ENCODE measurements around the gene NPEPPS.

Gene NPEPPS

DNA sequence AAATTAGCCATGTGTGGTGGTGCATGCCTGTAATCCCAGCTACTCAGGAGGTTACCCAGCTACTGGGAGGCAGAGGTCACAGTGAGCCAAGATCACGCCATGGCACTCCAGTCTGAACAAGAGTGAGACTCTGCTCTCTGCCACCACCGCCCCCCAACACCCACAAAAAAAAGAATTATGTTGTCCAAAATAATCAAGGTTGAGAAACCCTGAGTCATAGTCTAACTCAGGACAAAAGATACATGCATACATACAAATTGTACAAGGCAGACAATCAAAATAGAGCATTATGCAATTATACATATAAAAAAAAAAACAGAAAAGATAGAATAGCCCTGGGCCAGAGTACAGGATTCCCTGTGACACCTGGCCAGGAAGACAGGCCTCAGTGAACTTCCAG lies 112.2 kb downstream of the NPEPPS start:
- no peak for DNase-seq
- TF ChIP-seq GATA1 (IDR thresholded peaks at IDR 0.05; ENCODE audit: low read depth, low read length) = no peak
- TF ChIP-seq POLR2A (IDR thresholded peaks at IDR 0.05; ENCODE audit: low read length) = no peak

DNA sequence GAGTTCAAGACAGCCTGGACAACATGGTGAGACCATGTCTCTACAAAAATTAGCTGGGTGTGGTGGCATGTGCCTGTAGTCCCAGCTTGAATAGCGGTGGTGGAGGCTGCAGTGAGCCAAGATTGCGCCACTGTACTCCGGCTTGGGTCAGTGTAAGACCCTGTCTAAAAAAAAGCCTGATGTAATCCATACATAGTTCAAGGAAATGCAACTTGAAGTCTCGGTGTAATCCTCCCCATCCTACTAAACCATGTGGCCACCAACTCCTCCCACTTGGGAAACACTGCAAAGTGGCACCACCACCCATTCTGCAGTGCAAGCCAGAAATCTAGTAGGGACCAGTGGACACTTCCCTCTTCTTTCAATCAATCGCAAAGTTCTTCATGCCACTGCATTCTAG lies 113.4 kb downstream of the NPEPPS start:
- no peak for DNase-seq
- TF ChIP-seq POLR2A (IDR thresholded peaks at IDR 0.05; ENCODE audit: low read length) (no peak), GATA1 (IDR thresholded peaks at IDR 0.05; ENCODE audit: low read depth, low read length) (no peak)

DNA sequence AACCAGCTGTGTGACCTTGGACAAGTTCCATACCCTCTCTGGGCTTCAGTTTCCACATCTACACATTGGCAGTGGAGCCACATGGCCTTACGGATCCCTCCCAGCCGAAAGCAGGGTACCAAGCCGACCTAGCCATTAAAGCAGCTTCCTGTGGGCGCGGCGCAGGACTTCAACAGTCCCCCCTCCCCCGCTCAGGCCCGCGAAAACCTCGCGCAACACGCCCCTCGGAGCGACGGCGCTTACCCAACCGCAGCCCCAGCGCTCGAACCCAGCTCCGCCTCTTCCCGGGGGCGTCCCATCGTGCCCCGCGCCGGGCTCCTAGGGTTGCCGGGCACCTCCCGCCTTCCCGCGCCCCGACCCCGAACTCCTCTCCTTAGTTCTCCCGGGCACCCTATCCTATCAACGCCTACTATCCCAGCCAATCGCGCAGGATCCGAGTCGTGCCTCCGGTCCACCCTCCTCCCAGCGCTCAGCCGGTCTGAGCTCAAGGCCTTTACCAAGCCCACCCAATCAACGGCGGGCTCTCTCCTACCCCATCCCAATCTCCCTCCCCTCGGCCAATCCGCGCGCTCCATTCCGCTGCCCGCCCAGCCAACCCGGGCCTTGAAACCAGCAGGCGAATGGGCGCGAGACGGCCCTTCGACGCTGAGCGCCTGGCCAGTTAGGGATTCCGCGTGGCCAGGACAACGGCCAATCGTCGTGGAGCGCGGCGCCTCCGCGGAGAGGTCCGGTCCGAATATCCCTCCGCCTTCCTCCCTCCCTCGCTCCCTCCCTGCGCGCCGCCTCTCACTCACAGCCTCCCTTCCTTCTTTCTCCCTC lies 118.5 kb downstream of the NPEPPS start, which contains the start of gene KPNB1:
Gene KPNB1, plus strand, starts transcription at position 767 of the 819 bp plus-strand sequence. CDS start 326 bp downstream, outside the sequence.
- peak; percentile 80 for TF ChIP-seq POLR2A (IDR thresholded peaks at IDR 0.05; ENCODE audit: low read length)
- no peak for TF ChIP-seq GATA1 (IDR thresholded peaks at IDR 0.05; ENCODE audit: low read depth, low read length)
- peak; percentile 100 for DNase-seq

DNA sequence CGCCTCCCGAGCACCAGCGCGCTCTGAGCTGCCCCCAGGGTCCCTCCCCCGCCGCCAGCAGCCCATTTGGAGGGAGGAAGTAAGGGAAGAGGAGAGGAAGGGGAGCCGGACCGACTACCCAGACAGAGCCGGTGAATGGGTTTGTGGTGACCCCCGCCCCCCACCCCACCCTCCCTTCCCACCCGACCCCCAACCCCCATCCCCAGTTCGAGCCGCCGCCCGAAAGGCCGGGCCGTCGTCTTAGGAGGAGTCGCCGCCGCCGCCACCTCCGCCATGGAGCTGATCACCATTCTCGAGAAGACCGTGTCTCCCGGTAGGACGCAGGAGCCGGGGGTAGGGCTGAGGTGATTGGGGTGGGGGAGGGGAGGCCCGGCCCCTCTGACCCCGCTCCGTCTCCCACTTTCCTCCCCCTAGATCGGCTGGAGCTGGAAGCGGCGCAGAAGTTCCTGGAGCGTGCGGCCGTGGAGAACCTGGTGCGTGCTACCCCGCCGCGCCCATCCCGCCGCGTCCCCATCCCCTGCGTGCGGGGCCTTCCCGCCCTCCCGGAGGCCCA lies 119.1 kb downstream of the NPEPPS start:
- no peak for TF ChIP-seq GATA1 (IDR thresholded peaks at IDR 0.05; ENCODE audit: low read depth, low read length)
- TF ChIP-seq POLR2A (IDR thresholded peaks at IDR 0.05; ENCODE audit: low read length) = no peak
- DNase-seq = no peak

DNA sequence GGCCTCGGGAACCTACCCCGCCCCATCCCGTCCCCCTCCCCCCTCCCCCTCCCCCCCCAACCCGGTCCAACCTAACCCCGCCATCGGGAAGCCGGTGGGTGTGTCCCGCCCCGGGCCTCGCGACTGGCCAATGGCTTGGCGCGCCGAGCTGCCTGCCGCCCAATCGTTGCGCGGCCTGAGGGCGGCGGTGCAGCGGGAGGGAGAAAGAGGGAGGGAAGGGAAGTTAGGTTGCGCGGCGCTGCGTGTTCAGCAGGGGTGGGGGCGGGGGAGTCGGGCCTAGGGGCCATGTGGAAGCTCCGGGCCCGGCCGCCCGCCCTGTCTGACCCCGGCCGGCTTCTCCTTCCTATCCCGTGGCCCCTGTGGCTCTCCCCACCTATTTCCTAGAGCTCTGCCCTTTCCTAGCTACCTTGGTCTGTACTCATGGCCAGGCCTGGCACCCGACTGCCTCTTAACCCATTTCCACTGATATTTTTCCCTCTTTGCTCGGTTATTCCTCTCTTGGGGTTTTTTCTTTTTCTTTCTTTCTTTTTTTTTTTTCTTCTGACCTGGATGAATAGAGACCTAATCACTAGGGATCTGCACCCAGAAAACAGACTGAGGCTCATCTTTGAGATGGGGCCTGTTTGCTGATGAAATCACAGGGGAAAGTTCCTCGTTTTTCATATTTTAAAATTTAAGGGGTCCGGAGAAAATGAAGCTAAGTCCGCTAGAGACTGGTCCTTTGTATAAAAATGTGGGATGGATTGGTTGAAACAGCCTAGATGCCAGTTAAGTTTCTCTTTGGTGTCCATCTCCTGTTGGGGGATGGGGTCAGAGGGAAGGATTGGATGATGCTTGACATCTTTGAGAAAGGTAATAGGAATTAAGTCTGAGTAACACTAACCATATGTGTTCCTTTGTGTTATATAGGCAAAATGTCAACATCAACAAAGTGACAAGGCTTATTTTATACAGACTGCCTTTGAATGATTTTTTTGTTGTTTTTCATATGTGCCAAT lies 119.9 kb downstream of the NPEPPS start:
- TF ChIP-seq GATA1 (IDR thresholded peaks at IDR 0.05; ENCODE audit: low read depth, low read length) (no peak), POLR2A (IDR thresholded peaks at IDR 0.05; ENCODE audit: low read length) (peak; percentile 32)

DNA sequence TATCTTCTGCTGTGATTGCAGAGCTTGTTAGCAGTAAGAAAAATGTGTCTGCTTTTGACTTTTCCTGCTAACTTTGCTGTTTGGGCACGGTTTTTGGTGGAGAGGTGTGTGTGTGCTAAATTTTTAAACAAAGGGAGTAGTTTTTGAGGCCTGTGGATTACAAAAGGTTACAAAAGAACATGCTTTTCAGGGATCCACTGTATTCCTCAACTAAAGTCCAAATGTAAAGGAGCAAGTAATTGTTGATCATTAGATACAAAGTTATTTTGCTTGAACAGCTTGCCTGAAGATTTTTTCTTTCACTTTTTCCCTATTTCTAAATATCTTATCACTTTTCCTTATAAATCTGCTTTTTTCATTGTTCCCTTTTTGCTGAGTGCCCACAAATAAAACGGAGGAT lies 120.8 kb downstream of the NPEPPS start:
- TF ChIP-seq POLR2A (IDR thresholded peaks at IDR 0.05; ENCODE audit: low read length) = no peak
- TF ChIP-seq GATA1 (IDR thresholded peaks at IDR 0.05; ENCODE audit: low read depth, low read length) = no peak

More for the DNA sequence above, 119.9 kb downstream of the NPEPPS start:
- DNase-seq = peak; percentile 97 to 98

DNA sequence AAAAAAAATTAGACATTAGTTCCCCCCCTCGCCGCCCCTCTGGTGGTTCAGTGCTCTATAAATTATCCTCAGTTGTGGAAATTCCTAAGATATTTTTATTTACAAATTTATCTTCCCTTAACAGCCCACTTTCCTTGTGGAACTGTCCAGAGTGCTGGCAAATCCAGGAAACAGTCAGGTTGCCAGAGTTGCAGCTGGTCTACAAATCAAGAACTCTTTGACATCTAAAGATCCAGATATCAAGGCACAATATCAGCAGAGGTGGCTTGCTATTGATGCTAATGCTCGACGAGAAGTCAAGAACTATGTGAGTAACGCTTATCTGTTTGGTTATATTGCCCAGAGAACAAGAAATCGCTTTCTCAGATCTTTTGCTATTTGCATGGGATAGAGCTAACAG lies 121.7 kb downstream of the NPEPPS start:
- no peak for TF ChIP-seq GATA1 (IDR thresholded peaks at IDR 0.05; ENCODE audit: low read depth, low read length)
- TF ChIP-seq POLR2A (IDR thresholded peaks at IDR 0.05; ENCODE audit: low read length) = no peak
- DNase-seq = no peak

More for the DNA sequence above, 120.8 kb downstream of the NPEPPS start:
- no peak for DNase-seq

DNA sequence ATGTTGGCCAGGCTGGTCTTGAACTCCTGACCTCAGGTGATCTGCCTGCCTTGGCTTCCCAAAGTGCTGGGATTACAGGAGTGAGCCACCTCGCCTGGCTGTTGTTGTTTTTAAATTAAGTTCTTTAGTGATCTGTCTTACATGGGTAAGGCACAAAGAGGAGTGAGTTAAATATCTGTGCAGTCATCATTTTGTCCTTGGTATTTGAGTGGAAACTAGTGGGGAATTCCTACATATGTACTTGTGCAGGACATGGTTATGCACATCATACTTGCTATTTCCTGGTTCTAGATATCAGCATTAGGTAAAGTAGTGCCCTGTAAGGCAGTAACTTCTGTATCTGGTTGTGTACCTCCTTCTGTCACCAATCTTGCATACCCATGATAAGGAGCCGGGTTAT lies 122.5 kb downstream of the NPEPPS start:
- no peak for DNase-seq
- no peak for TF ChIP-seq POLR2A (IDR thresholded peaks at IDR 0.05; ENCODE audit: low read length)
- no peak for TF ChIP-seq GATA1 (IDR thresholded peaks at IDR 0.05; ENCODE audit: low read depth, low read length)

DNA sequence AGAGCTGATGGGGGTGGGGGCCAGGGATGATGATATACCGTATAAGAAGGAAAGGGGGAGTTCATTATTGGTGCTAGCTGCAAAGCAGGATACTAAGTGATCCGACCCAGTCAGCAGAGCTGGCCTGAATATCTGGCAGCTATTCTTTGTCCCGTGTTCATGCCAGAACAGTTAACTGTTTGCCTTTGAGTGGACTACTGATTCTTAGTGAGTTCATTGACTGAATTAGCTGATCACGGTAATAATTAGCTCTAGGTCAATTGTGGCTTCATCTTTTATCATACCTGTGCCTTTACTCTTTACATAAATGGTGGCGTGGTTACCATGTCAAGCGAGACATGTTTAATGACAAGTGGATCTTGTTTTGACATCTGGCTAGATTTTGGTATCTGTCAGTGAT lies 124.1 kb downstream of the NPEPPS start:
- no peak for DNase-seq
- TF ChIP-seq POLR2A (IDR thresholded peaks at IDR 0.05; ENCODE audit: low read length) (no peak), GATA1 (IDR thresholded peaks at IDR 0.05; ENCODE audit: low read depth, low read length) (no peak)

DNA sequence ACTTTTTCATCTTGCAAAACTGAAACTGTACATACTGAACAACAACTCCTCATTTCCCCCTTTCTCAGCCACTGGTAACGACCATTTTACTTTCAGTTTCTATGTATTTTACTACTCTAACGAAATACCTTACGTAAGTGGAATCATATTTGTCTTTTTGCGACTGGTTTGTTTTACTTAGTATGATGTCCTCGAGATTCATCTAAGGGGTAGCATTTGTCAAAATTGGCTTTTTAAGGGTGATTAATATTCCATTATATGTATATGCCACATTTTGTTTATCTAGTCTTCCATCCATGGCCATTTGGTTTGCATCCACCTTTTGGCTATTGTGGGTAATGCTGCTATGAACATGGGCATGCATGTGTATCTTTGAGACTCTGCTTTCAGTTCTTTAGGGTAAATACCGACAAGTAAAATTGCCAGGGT lies 129.2 kb downstream of the NPEPPS start:
- no peak for TF ChIP-seq GATA1 (IDR thresholded peaks at IDR 0.05; ENCODE audit: low read depth, low read length)
- no peak for TF ChIP-seq POLR2A (IDR thresholded peaks at IDR 0.05; ENCODE audit: low read length)
- DNase-seq = no peak

DNA sequence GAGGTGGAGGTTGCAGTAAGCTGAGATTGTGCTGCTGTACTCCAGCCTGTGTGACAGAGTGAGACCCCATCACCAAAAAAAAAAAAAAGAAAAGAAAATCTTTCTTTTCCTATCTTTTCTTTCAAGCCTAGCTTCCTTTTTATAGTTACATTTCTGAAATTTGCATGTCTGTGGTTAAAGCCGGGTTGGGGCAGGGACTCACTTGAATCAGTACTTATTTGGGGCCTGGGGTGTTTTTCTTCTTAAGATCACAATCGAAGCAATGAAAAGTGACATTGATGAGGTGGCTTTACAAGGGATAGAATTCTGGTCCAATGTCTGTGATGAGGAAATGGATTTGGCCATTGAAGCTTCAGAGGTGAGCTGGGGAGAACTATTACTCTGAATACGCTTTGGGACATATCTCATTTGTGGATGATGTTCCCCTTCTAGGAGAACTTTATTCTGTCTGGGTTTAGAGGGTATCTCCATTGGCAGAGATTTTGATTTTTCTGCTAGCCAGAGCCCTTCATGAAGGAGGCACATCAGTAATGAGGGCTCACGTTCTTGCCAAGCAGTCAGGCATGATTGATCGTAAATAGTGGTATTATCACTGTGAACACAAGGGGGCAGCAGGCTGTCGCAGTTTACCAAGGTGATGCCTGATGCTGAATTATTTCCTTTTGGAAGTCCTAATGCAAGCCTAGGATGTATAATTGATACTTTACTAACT lies 133.2 kb downstream of the NPEPPS start:
- DNase-seq = peak; percentile 50 to 70
- TF ChIP-seq POLR2A (IDR thresholded peaks at IDR 0.05; ENCODE audit: low read length) (no peak), GATA1 (IDR thresholded peaks at IDR 0.05; ENCODE audit: low read depth, low read length) (no peak)

DNA sequence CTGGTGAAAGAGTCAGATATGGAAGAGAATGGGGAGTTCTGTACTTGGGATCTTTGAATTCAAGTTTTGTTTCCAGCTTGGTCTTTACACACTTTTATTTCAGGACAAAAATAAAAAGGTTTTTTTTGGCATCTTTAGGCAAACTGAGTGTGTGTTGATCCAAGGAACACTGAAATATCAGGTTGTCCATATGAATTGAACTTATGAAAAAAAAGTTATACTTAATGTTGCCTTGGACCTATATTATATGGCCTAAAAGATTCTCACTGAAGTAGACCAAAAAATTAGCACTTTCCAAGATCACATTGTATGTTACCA lies 133.7 kb downstream of the NPEPPS start:
- no peak for DNase-seq
- TF ChIP-seq POLR2A (IDR thresholded peaks at IDR 0.05; ENCODE audit: low read length) (no peak), GATA1 (IDR thresholded peaks at IDR 0.05; ENCODE audit: low read depth, low read length) (no peak)

DNA sequence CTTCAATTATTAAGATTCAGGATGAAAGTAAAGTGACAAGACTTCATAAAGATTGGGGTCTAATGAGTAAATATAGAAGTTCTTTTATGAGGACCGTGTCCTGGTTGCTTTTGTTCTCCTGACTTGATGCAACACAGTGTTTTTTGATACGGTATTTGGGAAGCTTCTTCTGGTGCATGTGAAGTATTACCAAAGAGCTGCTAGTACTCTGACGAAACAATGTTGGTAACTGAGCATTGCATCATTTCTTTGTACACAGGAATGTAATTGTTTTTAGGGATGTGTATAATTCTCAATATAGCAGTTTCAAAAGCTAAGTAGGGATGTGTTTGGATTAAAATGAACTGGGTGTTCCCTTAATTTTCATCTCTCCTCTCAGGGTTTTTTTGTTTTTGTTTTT lies 134.7 kb downstream of the NPEPPS start:
- TF ChIP-seq POLR2A (IDR thresholded peaks at IDR 0.05; ENCODE audit: low read length) (no peak), GATA1 (IDR thresholded peaks at IDR 0.05; ENCODE audit: low read depth, low read length) (no peak)
- no peak for DNase-seq
